Measurements from ENCODE around the gene ZKSCAN3. TPM values are rescaled to one million over a fixed set of nuclear protein-coding genes. Genes with fewer than 3 reads are reported as not detected.
"Not testable (repeated sequence)": the region's sequence is repeated elsewhere in the genome, so short reads cannot be mapped to it uniquely, and the experiment has no call there.

ZKSCAN3 gene
- polyA plus RNA-seq, 3 donors: 0.36 to 1.7 (median 1.6) TPM

- Histone ChIP-seq H2AFZ (ENCODE audit: insufficient read depth, low read depth, low read length, poor library complexity, severe bottlenecking) (no peak overlapping the region), H3K27me3 (ENCODE audit: control insufficient read depth in 2 of 2, insufficient read depth in 2 of 2, low read length in 2 of 2) (peaks cover 17 to 26% of the 10 kb centered on the region in 2 donors), H3K79me2 (ENCODE audit: insufficient read depth, low read length) (peaks cover 9% of the 10 kb centered on the region), H3K9me3 (replicated peaks in 1 of 2; ENCODE audit: control insufficient read depth in 1 of 2, insufficient read depth in 1 of 2, low read length in 2 of 2) (no peaks in the 10 kb centered on the region), H3K4me2 (replicated peaks; ENCODE audit: extremely low read depth, low read length, poor library complexity, severe bottlenecking) (no peak overlapping the region), H3K4me1 (ENCODE audit: control insufficient read depth in 1 of 2, insufficient read depth in 2 of 2, low read length in 2 of 2) (peaks cover 11 to 21% of the 10 kb centered on the region in 2 donors), H3K36me3 (replicated peaks in 1 of 2; ENCODE audit: control insufficient read depth in 1 of 2, insufficient read depth in 2 of 2, low read length in 2 of 2) (peaks cover 3 to 14% of the 10 kb centered on the region in 2 donors), H3K4me3 (replicated peaks in 1 of 3; ENCODE audit: low read depth in 2 of 3, low read length in 3 of 3) (no peak overlapping the region), H4K20me1 (ENCODE audit: insufficient read depth, low read length) (no peaks in the 10 kb centered on the region), H3K9ac (ENCODE audit: insufficient read depth, low read length, poor library complexity, severe bottlenecking) (no peak overlapping the region), H3K27ac (ENCODE audit: low read depth in 1 of 2, low read length in 2 of 2) (no peak overlapping the region)
- Mint-ChIP-seq H3K27me3 (ENCODE audit: low read depth in 3 of 3) (peaks cover 35 to 43% (median 36%) of the 10 kb centered on the region in 3 donors), H3K4me1 (peaks cover 32% of the 10 kb centered on the region), H3K4me3 (peak overlapping the region in 1 of 2 donors; percentile 20), H3K36me3 (peaks cover 15 to 24% of the 10 kb centered on the region in 2 donors), H3K27ac (peak overlapping the region in 1 of 7 donors; percentile 6), H3K9me3 (peaks cover 0 to 11% (median 7%) of the 10 kb centered on the region in 7 donors)
- intact Hi-C loops (cut with micrococcal nuclease): no loop called here
- WGBS (ENCODE audit: insufficient coverage): no CpG with 5 or more reads among the region's 1 CpG
- TF ChIP-seq CTCF (IDR thresholded peaks at IDR 0.05): no peak
- no peak for DNase-seq
Observed at GRCh38 chr6:28401172-28401571, 51.4 kb downstream of the ZKSCAN3 start.

- Histone ChIP-seq H4K20me1 (ENCODE audit: insufficient read depth, low read length) (no peaks in the 10 kb centered on the region), H2AFZ (ENCODE audit: insufficient read depth, low read depth, low read length, poor library complexity, severe bottlenecking) (no peak overlapping the region), H3K4me3 (replicated peaks in 1 of 3; ENCODE audit: low read depth in 2 of 3, low read length in 3 of 3) (no peak overlapping the region), H3K4me1 (ENCODE audit: control insufficient read depth in 1 of 2, insufficient read depth in 2 of 2, low read length in 2 of 2) (peaks cover 11 to 21% of the 10 kb centered on the region in 2 donors), H3K27me3 (ENCODE audit: control insufficient read depth in 2 of 2, insufficient read depth in 2 of 2, low read length in 2 of 2) (peaks cover 19 to 26% of the 10 kb centered on the region in 2 donors), H3K4me2 (replicated peaks; ENCODE audit: extremely low read depth, low read length, poor library complexity, severe bottlenecking) (no peak overlapping the region), H3K9me3 (replicated peaks in 1 of 2; ENCODE audit: control insufficient read depth in 1 of 2, insufficient read depth in 1 of 2, low read length in 2 of 2) (no peaks in the 10 kb centered on the region), H3K9ac (ENCODE audit: insufficient read depth, low read length, poor library complexity, severe bottlenecking) (no peak overlapping the region), H3K79me2 (ENCODE audit: insufficient read depth, low read length) (peaks cover 9% of the 10 kb centered on the region), H3K36me3 (replicated peaks in 1 of 2; ENCODE audit: control insufficient read depth in 1 of 2, insufficient read depth in 2 of 2, low read length in 2 of 2) (peaks cover 3 to 5% of the 10 kb centered on the region in 2 donors), H3K27ac (ENCODE audit: low read depth in 1 of 2, low read length in 2 of 2) (no peak overlapping the region)
- H3K27me3 Mint-ChIP-seq (ENCODE audit: low read depth in 3 of 3): peaks cover 38 to 46% (median 42%) of the 10 kb centered on the region in 3 donors
- WGBS (ENCODE audit: insufficient coverage): no CpG with 5 or more reads among the region's 2 CpGs
- no peak for DNase-seq
- H3K4me3 Mint-ChIP-seq: no peak overlapping the region
- no peak overlapping the region for H3K27ac Mint-ChIP-seq
- H3K36me3 Mint-ChIP-seq: peaks cover 12 to 14% of the 10 kb centered on the region in 2 donors
- H3K9me3 Mint-ChIP-seq: peaks cover 0 to 11% (median 7%) of the 10 kb centered on the region in 7 donors
- no peak for TF ChIP-seq CTCF (IDR thresholded peaks at IDR 0.05)
- intact Hi-C loops (cut with micrococcal nuclease): no loop called here
- peaks cover 23% of the 10 kb centered on the region for H3K4me1 Mint-ChIP-seq
Observed at GRCh38 chr6:28402197-28402596, 52.5 kb downstream of the ZKSCAN3 start.

GRCh38 chr6:28403923-28404322, 54.2 kb downstream of the ZKSCAN3 start:
- intact Hi-C loops (cut with micrococcal nuclease); H3K4me3 ChIP-seq (replicated peaks in 1 of 3; ENCODE audit: low read depth in 2 of 3, low read length in 3 of 3); H3K79me2 ChIP-seq (ENCODE audit: insufficient read depth, low read length); H3K4me2 ChIP-seq (replicated peaks; ENCODE audit: extremely low read depth, low read length, poor library complexity, severe bottlenecking); H3K27ac ChIP-seq (ENCODE audit: low read depth in 1 of 2, low read length in 2 of 2); H3K27ac Mint-ChIP-seq; H3K36me3 Mint-ChIP-seq; H2AFZ ChIP-seq (ENCODE audit: insufficient read depth, low read depth, low read length, poor library complexity, severe bottlenecking); DNase-seq; H4K20me1 ChIP-seq (ENCODE audit: insufficient read depth, low read length); H3K9ac ChIP-seq (ENCODE audit: insufficient read depth, low read length, poor library complexity, severe bottlenecking); H3K4me3 Mint-ChIP-seq; H3K36me3 ChIP-seq (replicated peaks in 1 of 2; ENCODE audit: control insufficient read depth in 1 of 2, insufficient read depth in 2 of 2, low read length in 2 of 2); H3K9me3 ChIP-seq (replicated peaks in 1 of 2; ENCODE audit: control insufficient read depth in 1 of 2, insufficient read depth in 1 of 2, low read length in 2 of 2): not testable (repeated sequence)
- Mint-ChIP-seq H3K9me3 (peaks cover 0 to 11% (median 7%) of the 10 kb centered on the region in 7 donors), H3K4me1 (peaks cover 12% of the 10 kb centered on the region), H3K27me3 (ENCODE audit: low read depth in 3 of 3) (peaks cover 39 to 46% (median 43%) of the 10 kb centered on the region in 3 donors)
- peaks cover 28 to 33% of the 10 kb centered on the region in 2 donors for H3K27me3 ChIP-seq (ENCODE audit: control insufficient read depth in 2 of 2, insufficient read depth in 2 of 2, low read length in 2 of 2)
- peaks cover 7 to 10% of the 10 kb centered on the region in 2 donors for H3K4me1 ChIP-seq (ENCODE audit: control insufficient read depth in 1 of 2, insufficient read depth in 2 of 2, low read length in 2 of 2)
- WGBS (ENCODE audit: insufficient coverage): no CpG with 5 or more reads among the region's 5 CpGs
